Measurements from ENCODE around the gene HIF3A.

The HIF3A gene

GRCh38 chr19:46351241-46352041 lies 54.6 kb downstream of the HIF3A start:
- no peak overlapping the region for H3K4me3 ChIP-seq (ENCODE audit: low read depth, low read length)
- TF ChIP-seq CTCF (conservative IDR thresholded peaks at IDR 0.05; ENCODE audit: low read depth, low read length) = no peak
- peak; percentile 79 for DNase-seq (ENCODE audit: low read depth)

- no peak for DNase-seq (ENCODE audit: low read depth)
- no peak for TF ChIP-seq CTCF (conservative IDR thresholded peaks at IDR 0.05; ENCODE audit: low read depth, low read length)
- H3K4me3 ChIP-seq (ENCODE audit: low read depth, low read length) = no peak overlapping the region
These were observed 57.1 kb downstream of the HIF3A start for GRCh38 chr19:46353730-46354528.

GRCh38 chr19:46355234-46356148 lies 58.6 kb downstream of the HIF3A start:
- no peak for DNase-seq (ENCODE audit: low read depth)
- no peak overlapping the region for H3K4me3 ChIP-seq (ENCODE audit: low read depth, low read length)
- no peak for TF ChIP-seq CTCF (conservative IDR thresholded peaks at IDR 0.05; ENCODE audit: low read depth, low read length)

- H3K4me3 ChIP-seq (ENCODE audit: low read depth, low read length) = no peak overlapping the region
- no peak for TF ChIP-seq CTCF (conservative IDR thresholded peaks at IDR 0.05; ENCODE audit: low read depth, low read length)
- no peak for DNase-seq (ENCODE audit: low read depth)
These were observed 59.6 kb downstream of the HIF3A start for GRCh38 chr19:46356149-46357055.

GRCh38 chr19:46357846-46358583 lies 61.2 kb downstream of the HIF3A start:
- DNase-seq (ENCODE audit: low read depth) = peak; percentile 45
- TF ChIP-seq CTCF (conservative IDR thresholded peaks at IDR 0.05; ENCODE audit: low read depth, low read length) = no peak
- no peak overlapping the region for H3K4me3 ChIP-seq (ENCODE audit: low read depth, low read length)

Data from choroid plexus epithelial cell (primary cell).